Globus pallidus (tissue), 1 donor: ENCODE data around the gene LHFPL6.

Source experiments
- DNase-seq: peaks from one replicate; pipeline ENCODE4 v3.0.0-alpha.2; 2015; ENCODE audit warnings: low spot score

Gene LHFPL6

DNA sequence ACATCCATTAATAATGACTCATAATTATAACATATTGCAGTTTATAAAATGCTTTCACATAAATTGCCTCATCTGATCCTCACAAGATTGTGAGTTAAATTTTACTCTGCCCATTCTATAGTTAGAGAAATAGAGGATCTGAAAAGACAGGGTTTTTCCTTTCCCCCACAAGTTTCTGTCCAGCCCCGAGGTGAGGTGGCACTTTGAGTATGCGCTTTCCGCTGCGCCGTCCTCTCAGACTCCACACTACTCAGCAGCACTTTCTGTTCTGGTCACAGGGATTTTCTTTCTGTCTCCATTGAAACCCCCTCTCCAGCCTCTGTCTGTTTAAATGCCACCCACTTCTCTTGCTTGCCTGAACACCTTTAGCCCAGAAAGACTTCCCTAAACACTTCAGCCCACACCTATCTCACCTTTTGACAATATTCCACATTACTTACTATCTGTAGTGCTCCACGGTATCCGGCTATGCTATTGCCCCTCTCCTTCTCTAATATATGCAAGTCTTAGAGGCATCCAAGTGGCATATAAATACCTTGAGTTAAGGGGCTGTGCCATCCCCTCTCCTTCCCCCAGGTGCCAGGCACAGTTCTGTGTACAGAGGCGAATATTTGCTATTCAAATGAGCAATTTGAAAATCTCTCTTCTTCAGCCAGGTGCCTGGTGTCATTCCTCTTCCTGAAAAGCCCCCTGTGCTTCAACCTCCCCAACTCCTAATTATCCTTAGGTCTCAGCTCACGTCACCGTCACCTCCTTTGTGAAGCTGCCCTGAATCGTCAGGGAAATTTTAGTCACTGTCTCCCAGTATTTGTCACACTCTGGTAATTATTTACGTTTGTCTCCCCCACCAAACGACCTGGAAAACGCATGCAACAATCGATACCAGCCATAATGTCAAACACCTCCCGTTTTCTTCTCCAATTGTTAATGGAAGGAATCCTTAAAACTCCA lies 296.1 kb downstream of the LHFPL6 start:
- no peak for DNase-seq

DNA sequence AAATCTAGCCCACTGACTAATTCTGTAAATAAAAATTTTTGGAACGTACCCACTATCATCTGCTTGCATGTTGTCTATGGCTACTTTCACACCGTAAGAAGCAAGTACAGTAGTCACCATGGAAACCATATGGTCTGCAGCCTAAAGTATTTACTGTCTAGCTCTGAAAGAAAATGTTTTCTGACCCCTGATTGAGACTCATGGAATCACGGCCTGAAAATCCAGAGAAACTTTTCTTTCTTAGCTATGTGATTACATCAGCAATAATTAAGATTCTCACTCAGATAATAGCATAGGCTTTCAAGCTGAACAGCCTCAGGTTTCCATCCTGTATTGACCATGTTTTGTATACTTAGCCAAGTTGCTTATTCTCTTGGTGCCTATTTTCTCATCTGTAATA lies 300.2 kb downstream of the LHFPL6 start:
- DNase-seq: no peak

DNA sequence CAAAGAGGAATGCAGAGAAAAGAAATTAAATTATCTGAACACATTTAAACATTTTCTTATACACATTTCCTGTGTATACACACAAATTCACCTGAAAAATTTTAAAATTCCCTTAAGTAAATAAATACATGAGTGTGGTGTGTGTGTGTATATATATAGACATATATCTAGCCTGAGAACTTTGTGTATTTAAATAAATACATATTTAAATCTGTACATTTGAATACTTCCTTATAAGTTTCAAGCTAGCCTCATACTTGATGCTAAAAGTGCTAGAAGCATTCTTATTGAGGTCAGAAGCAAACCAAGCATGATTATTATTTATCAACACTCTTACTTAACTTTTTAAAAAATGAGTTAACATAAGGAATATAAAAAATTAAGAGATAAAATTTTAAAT lies 304.0 kb downstream of the LHFPL6 start:
- no peak for DNase-seq

DNA sequence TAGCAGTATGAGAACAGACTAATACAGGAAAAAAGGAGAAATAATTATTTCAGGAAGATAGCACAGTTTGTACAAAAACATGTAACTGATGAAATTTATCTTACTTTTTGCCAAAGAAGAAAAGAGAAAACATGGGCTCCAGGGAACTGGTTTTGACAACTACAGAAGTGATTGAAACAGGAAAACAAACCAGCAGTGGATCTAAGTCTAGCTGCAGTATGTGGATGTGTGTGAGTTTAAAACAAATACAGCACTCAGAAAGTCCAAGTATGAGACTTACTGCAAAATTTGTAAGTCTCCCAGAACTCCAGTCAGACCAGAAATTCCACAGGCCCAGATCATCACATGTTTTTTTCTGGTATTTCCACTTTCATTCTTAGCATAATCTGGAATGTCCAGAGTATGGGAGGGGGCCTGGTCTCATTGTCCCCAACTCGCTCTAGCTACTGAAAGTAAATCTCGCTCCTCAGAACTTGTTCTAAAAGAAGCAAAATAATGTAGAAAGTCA lies 305.3 kb downstream of the LHFPL6 start:
- no peak for DNase-seq

DNA sequence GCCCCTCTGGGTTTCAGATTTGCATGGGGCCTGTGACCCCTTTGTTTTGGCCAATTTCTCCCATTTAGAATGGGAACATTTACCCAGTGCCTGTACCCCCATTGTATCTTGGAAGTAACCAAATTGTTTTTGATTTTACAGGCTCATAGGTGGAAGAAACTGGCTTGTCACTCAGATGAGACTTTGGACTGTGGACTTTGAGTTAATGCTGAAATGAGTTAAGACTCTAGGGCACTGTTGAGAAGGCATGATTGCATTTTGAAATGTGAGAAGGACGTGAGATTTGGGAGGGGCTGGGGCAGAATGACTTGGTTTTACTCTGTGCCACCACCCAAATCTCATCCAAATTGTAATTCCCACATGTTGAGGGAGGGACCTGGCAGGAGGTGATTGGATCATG lies 306.0 kb downstream of the LHFPL6 start:
- DNase-seq: no peak

DNA sequence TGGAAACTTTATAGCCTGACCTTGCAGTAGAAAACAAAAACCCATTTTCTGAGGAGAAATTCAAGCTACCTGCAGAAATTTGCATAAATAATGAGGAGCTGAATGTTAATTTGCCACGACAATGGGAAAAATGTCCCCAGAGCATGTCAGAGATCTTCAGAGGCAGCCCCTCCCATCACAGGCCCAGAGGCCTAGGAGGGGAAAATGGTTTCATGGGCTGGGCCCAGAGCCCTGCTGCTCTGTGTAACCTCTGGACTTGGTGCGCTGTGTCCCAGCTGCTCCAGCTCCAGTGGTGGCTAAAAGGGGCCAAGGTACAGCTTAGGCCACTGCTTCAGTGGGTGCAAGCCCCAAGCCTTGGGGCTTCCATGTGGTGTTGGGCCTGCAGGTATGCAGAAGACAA lies 306.8 kb downstream of the LHFPL6 start:
- DNase-seq: no peak
